GM12878 (cell line): Measurements from ENCODE around the gene DOHH. TPM values are rescaled to one million over a fixed set of nuclear protein-coding genes. Genes with fewer than 3 reads are reported as not detected.

Experiments
- ATAC-seq: fragments of 200-7000 bp; cut with Tn5 transposase; 3 replicates; pipeline ENCODE4 v1.9.1; 2020; ENCODE audit warnings: mild to moderate bottlenecking, moderate library complexity
- BruUV-seq: library from RNA; stranded (reverse); fragments of 400-500 nt; replicated peaks from 2 replicates; lab custom pipeline; 2021; lab: Mats Ljungman, UMichigan
- CTCF ChIA-PET: fragments of 300-600 bp; sonication (Branson Sonifier 250); formaldehyde crosslinking; extraction: SDS; loops from one replicate; lab custom pipeline; 2021; ENCODE audit warnings: inconsistent platforms; lab: Yijun Ruan, JAX
- POLR2A ChIA-PET: fragments of 350-600 bp; formaldehyde crosslinking; extraction: SDS; loops from one replicate; lab custom pipeline; 2021; ENCODE audit warnings: inconsistent platforms; lab: Charles Lee
- RAD21 ChIA-PET: fragments of 300-600 bp; sonication (Branson Sonifier 250); formaldehyde crosslinking; loops from one replicate; lab custom pipeline; 2023; ENCODE audit warnings: antibody characterized with exemption; ENCODE audit not compliant: unreplicated experiment; lab: Charles Lee
- SMC1A ChIA-PET: fragments of 300-600 bp; sonication (Branson Sonifier 250); formaldehyde crosslinking; loops from one replicate; lab custom pipeline; 2023; ENCODE audit not compliant: unreplicated experiment, uncharacterized antibody; lab: Charles Lee
- DNase-seq: peaks from one replicate; pipeline ENCODE4 v3.0.0-alpha.2; 2011; ENCODE audit warnings: low read depth, low spot score
- FAIRE-seq: peaks from 3 replicates; lab custom pipeline; 2011; peaks lifted over from hg19 to GRCh38; lab: Jason Lieb, UNC
- H2AFZ ChIP-seq: 2 replicates; pipeline ENCODE4 v1.6.0; 2011; ENCODE audit warnings: low read depth, low read length, control low read depth; ENCODE audit not compliant: control insufficient read depth
- H3K27ac ChIP-seq: 2 replicates; pipeline ENCODE4 v1.5.1; 2011; ENCODE audit warnings: control low read depth; ENCODE audit not compliant: control insufficient read depth, insufficient read depth
- H3K27me3 ChIP-seq, 2 experiments: replicated peaks in 1 of 2; 2 replicates each; pipeline versions ENCODE4 v1.6.0 to v1.6.1; 2011; ENCODE audit warnings: low read length in 1 of 2; ENCODE audit not compliant: control insufficient read depth in 2 of 2, insufficient read depth in 2 of 2
- H3K36me3 ChIP-seq, 2 experiments: 2 replicates each; pipeline ENCODE4 v1.5.1; 2011; ENCODE audit warnings: low read length in 1 of 2; ENCODE audit not compliant: control insufficient read depth in 2 of 2, insufficient read depth in 2 of 2
- H3K4me1 ChIP-seq: 2 replicates; pipeline ENCODE4 v1.6.1; 2011; ENCODE audit warnings: mild to moderate bottlenecking, low read length, moderate library complexity, mixed read lengths; ENCODE audit not compliant: control insufficient read depth, insufficient read depth
- H3K4me2 ChIP-seq: 2 replicates; pipeline ENCODE4 v1.6.0; 2011; ENCODE audit warnings: control low read depth; ENCODE audit not compliant: control insufficient read depth, insufficient read depth
- H3K4me3 ChIP-seq: fragments of 200-600 bp; sonication (generic); 2 replicates; pipeline ENCODE4 v1.5.1; 2016
- H3K79me2 ChIP-seq: 2 replicates; pipeline ENCODE4 v1.6.0; 2011; ENCODE audit warnings: low read length; ENCODE audit not compliant: control insufficient read depth, insufficient read depth
- H3K9ac ChIP-seq: 2 replicates; pipeline ENCODE4 v1.8.0; 2011; ENCODE audit warnings: low read length, control low read depth, mixed read lengths; ENCODE audit not compliant: control insufficient read depth, insufficient read depth
- H3K9me3 ChIP-seq: replicated peaks from 3 replicates; pipeline ENCODE4 v1.5.1; 2011; ENCODE audit warnings: mild to moderate bottlenecking, low read length; ENCODE audit not compliant: control insufficient read depth, insufficient read depth
- H4K20me1 ChIP-seq: 2 replicates; pipeline ENCODE4 v1.6.0; 2011; ENCODE audit not compliant: control insufficient read depth, insufficient read depth
- ATF2 ChIP-seq: IDR thresholded peaks from 2 replicates; pipeline ENCODE4 v1.6.1; 2012; ENCODE audit warnings: low read length, inconsistent platforms
- E2F8 ChIP-seq: fragments of 450-650 bp; IDR thresholded peaks from 2 replicates; pipeline ENCODE4 v1.6.1; 2018; ENCODE audit warnings: mild to moderate bottlenecking, low read depth, moderate library complexity; ENCODE audit not compliant: partially characterized antibody
- HDGF ChIP-seq: fragments of 450-650 bp; IDR thresholded peaks from 2 replicates; pipeline ENCODE4 v1.6.1; 2016; ENCODE audit warnings: antibody characterized with exemption
- POLR2A ChIP-seq: IDR thresholded peaks from 2 replicates; pipeline ENCODE4 v1.6.1; 2011; ENCODE audit warnings: low read depth, mild to moderate bottlenecking, low read length
- SMARCA5 ChIP-seq: fragments of 450-650 bp; IDR thresholded peaks from 2 replicates; pipeline ENCODE4 v1.6.1; 2017; ENCODE audit warnings: mild to moderate bottlenecking
- TCF7 ChIP-seq: IDR thresholded peaks from 2 replicates; pipeline ENCODE4 v1.6.1; 2014; ENCODE audit warnings: antibody characterized with exemption, borderline replicate concordance
- WGBS: methylation state at CpG from one replicate; pipeline ENCODE4 v1.1.6; 2016; ENCODE audit warnings: low lambda C conversion rate; ENCODE audit not compliant: insufficient replicate concordance, insufficient coverage; ENCODE audit errors: missing lambda C conversion rate; 5-methylcytosine and 5-hydroxymethylcytosine counted together
- in situ Hi-C: fragments of 300-500 bp; cut with MboI; formaldehyde crosslinking; loops from 9 replicates; pipeline ENCODE4 v1.14.3; 2018; ENCODE audit warnings: mixed read lengths
- intact Hi-C: fragments of 100-400 bp; cut with micrococcal nuclease; formaldehyde crosslinking; loops from one replicate; pipeline ENCODE4 v1.14.2; 2022; ENCODE audit not compliant: unreplicated experiment
- polyA plus RNA-seq, 11 experiments: library from polyadenylated mRNA; depleted of rRNA in 4 of 11; unstranded in 6 of 11; stranded (reverse) in 5 of 11; fragments of >200 nt; fragmentation: Nextera tagmentation in 4 of 11; fragmentation: Illumina TruSeq in 1 of 11; extraction: Ambion mirVana in 4 of 11; extraction: Trizol in 1 of 11; gene quantifications; 1 replicate in 1 of 11; 2 replicates in 10 of 11; pipeline versions ENCODE4 v1.2.1 to v1.2.3, GENCODE V29; 2011 to 2016; ENCODE audit warnings: inconsistent platforms in 2 of 11, missing spikeins in 2 of 11, low read depth in 1 of 11
- total RNA-seq, 4 experiments: library from RNA; depleted of rRNA in 3 of 4; stranded (reverse); fragments of >200 nt in 3 of 4; fragmentation: Illumina TruSeq in 1 of 4; extraction: Trizol in 1 of 4; gene quantifications; 2 replicates each; pipeline versions ENCODE4 v1.2.1 to v1.2.3, GENCODE V29; 2013 to 2021
- TF ChIP-seq, protein P1 (sequence below): IDR thresholded peaks from 2 replicates; pipeline ENCODE4 v1.6.1; 2011; ENCODE audit warnings: borderline replicate concordance, low read depth, mild to moderate bottlenecking, moderate library complexity, mixed read lengths, low read length; ENCODE audit not compliant: insufficient read depth; ENCODE audit errors: extremely low read length

Gene DOHH
- total and polyA plus RNA-seq, 10 of the 15 experiments (the other 5 are each of a cell fraction or from before 2014, with no cell fraction given): 0.11 to 28.6 (median 11.7) TPM

GRCh38 chr19:3527238-3527910, 26.9 kb upstream of the DOHH start:
- Histone ChIP-seq H4K20me1 (no peaks in the 10 kb centered on the region), H3K9ac (no peak overlapping the region), H3K4me1 (no peaks in the 10 kb centered on the region), H2AFZ (no peak overlapping the region), H3K27me3 (no peaks in the 10 kb centered on the region), H3K4me3 (no peak overlapping the region), H3K27ac (no peak overlapping the region), H3K79me2 (no peaks in the 10 kb centered on the region), H3K9me3 (no peaks in the 10 kb centered on the region), H3K4me2 (no peak overlapping the region), H3K36me3 (peaks cover 2 to 44% of the 10 kb centered on the region in 2 experiments; a peak in 3 of 4 replicates)
- BruUV-seq: no TSS peak
- intact Hi-C loops (no loop called here), in situ Hi-C loops (no loop called here)
- FAIRE-seq: no peak
- no peak for ATAC-seq
- SMC1A ChIA-PET: no interaction called here
- CTCF ChIA-PET: interaction anchor here (0.9 kb wide), 1 partner anchor 18 kb away, joined by 3 read pairs; no protein-coding TSS in a partner anchor
- RAD21 ChIA-PET: no interaction called here
- 96% methylated on average over 20 of the region's 21 CpGs for WGBS
- TF ChIP-seq, protein P1, sequence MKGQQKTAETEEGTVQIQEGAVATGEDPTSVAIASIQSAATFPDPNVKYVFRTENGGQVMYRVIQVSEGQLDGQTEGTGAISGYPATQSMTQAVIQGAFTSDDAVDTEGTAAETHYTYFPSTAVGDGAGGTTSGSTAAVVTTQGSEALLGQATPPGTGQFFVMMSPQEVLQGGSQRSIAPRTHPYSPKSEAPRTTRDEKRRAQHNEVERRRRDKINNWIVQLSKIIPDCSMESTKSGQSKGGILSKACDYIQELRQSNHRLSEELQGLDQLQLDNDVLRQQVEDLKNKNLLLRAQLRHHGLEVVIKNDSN: no peak
- TF ChIP-seq HDGF (no peak), POLR2A (peak; percentile 34; the same call in 1 of the 2 replicates)
- no peak for DNase-seq
- POLR2A ChIA-PET: no interaction called here

DNA sequence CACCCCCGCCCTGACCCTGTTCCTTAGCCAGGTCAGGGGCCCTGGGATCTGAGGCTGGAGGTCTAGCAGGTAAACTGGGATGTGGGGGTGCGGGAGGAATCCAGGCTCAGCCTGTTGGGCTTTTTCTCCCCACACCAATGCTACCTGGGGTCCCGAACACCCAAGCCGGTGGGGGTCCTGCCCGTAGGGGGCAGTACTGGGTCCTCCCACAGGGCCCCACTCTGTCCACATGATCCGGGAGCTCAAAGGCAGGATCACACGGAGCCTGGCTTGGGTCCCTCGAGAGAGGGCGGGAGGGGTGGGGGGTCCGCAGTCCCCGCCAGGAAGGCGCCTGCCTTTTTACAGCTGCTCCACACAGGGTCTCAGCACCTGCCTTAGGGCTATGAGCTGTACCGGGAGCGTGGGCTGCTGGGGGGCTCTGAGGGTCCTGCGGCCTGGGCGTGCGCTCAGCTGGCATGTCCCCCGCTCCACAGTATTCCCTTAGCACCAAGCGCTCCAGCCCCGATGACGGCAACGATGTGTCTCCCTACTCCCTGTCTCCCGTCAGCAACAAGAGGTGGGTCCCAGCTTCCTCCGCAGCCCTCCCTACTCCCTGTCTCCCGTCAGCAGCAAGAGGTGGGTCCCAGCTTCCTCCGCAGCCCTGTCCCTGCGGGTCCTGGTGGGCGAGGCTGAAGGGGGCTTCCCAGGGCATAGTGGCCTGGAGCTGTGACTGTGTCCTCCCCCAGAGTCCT, 26.2 kb upstream of the DOHH start:
- H3K36me3 ChIP-seq: peaks cover 2 to 41% of the 10 kb centered on the region in 2 experiments; a peak in 3 of 4 replicates
- FAIRE-seq (no peak), DNase-seq (no peak), ATAC-seq (no peak)
- H2AFZ ChIP-seq: no peak overlapping the region
- whole genome bisulfite sequencing: 98% methylated on average over 21 of the region's 28 CpGs
- no peak overlapping the region for H3K9ac ChIP-seq
- no peaks in the 10 kb centered on the region for H3K4me1 ChIP-seq
- intact Hi-C loops (no loop called here), in situ Hi-C loops (no loop called here)
- H3K4me3 ChIP-seq: no peak overlapping the region
- H4K20me1 ChIP-seq: no peaks in the 10 kb centered on the region
- H3K79me2 ChIP-seq: no peaks in the 10 kb centered on the region; the same call in 1 of the 2 replicates
- H3K9me3 ChIP-seq: no peaks in the 10 kb centered on the region
- ChIA-PET SMC1A (no interaction called here), RAD21 (no interaction called here), POLR2A (interaction anchor here (0.5 kb wide), 1 partner anchor 107 kb away, joined by 3 read pairs; no protein-coding TSS in a partner anchor), CTCF (interaction anchor here (0.9 kb wide), 1 partner anchor 19 kb away, joined by 3 read pairs; no protein-coding TSS in a partner anchor)
- BruUV-seq: no TSS peak
- H3K27ac ChIP-seq: no peak overlapping the region
- H3K27me3 ChIP-seq: no peaks in the 10 kb centered on the region
- no peak overlapping the region for H3K4me2 ChIP-seq
- no peak for TF ChIP-seq E2F8
- TF ChIP-seq TCF7: no peak
- no peak for TF ChIP-seq ATF2
- no peak for TF ChIP-seq SMARCA5
